ENCODE results near the gene BASP1. TPM values are rescaled to one million over a fixed set of nuclear protein-coding genes. Genes with fewer than 3 reads are reported as not detected.

Gene BASP1
- total and polyA plus RNA-seq, 12 donors, result 7.0 to 24.9 (median 12.7) TPM

DNA sequence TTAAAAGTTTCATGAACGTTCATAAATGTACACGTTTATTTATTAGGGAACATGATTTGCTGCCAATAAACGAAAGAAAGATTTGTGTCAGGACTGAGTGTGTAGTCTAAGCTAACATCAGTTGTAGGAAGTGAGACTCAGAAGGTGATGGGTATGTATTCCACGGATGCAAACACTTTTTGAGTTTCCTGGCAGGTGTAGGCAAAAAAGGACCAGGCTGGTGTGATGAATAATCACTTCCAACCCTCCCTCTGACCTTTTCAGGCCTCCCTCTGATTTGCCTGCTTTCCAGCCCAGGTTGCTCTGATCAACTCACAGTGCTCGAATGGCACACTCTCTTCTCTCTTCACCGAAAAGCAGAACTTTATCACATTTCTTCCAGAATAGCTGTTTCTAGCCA, 51.8 kb downstream of the BASP1 start:
- Histone ChIP-seq H3K27ac (no peak overlapping the region), H3K27me3 (no peaks in the 10 kb centered on the region), H3K4me3 (no peak overlapping the region), H3K9me3 (replicated peaks in 1 of 3) (no peaks in the 10 kb centered on the region), H3K4me1 (replicated peaks in 1 of 2) (no peaks in the 10 kb centered on the region), H3K36me3 (replicated peaks in 1 of 2) (no peaks in the 10 kb centered on the region)
- intact Hi-C loops (cut with DNase I), result no loop called here
- DNase-seq, result no peak
- WGBS, 4 donors, result 59 to 70% (median 66%) methylated on average over 6 of the region's 6 CpGs
- TF ChIP-seq, protein P1, sequence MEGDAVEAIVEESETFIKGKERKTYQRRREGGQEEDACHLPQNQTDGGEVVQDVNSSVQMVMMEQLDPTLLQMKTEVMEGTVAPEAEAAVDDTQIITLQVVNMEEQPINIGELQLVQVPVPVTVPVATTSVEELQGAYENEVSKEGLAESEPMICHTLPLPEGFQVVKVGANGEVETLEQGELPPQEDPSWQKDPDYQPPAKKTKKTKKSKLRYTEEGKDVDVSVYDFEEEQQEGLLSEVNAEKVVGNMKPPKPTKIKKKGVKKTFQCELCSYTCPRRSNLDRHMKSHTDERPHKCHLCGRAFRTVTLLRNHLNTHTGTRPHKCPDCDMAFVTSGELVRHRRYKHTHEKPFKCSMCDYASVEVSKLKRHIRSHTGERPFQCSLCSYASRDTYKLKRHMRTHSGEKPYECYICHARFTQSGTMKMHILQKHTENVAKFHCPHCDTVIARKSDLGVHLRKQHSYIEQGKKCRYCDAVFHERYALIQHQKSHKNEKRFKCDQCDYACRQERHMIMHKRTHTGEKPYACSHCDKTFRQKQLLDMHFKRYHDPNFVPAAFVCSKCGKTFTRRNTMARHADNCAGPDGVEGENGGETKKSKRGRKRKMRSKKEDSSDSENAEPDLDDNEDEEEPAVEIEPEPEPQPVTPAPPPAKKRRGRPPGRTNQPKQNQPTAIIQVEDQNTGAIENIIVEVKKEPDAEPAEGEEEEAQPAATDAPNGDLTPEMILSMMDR (IDR thresholded peaks at IDR 0.05), result no peak

DNA sequence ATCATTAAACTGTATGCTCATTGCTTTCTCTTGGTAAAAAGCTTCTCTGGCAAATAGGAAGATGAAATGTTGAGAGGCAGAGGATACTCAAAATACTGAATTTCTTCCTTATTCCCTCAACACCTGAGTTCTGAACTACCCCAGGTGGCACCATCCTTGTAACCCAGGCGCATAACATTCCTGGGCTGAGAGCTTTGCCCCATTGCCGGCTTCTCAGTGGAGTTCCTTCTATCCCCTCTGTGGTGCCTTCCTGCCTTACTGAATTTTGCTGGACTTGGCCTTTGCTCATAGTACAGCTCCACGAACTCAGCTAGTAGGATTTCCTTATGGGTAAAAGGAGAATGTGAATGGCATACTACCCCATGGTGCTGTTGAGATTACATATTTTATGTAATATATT, 54.7 kb downstream of the BASP1 start:
- no peak for DNase-seq
- Histone ChIP-seq H3K4me3 (no peak overlapping the region), H3K4me1 (replicated peaks in 1 of 2) (no peaks in the 10 kb centered on the region), H3K36me3 (replicated peaks in 1 of 2) (no peaks in the 10 kb centered on the region), H3K27ac (no peak overlapping the region), H3K27me3 (no peaks in the 10 kb centered on the region), H3K9me3 (replicated peaks in 1 of 3) (no peaks in the 10 kb centered on the region)
- WGBS, 4 donors, result 84 to 88% (median 86%) methylated on average over 3 of the region's 3 CpGs
- no peak for TF ChIP-seq POLR2A (IDR thresholded peaks at IDR 0.05)
- TF ChIP-seq, protein P1 (IDR thresholded peaks at IDR 0.05), result no peak
- intact Hi-C loops (cut with DNase I), result no loop called here

DNA sequence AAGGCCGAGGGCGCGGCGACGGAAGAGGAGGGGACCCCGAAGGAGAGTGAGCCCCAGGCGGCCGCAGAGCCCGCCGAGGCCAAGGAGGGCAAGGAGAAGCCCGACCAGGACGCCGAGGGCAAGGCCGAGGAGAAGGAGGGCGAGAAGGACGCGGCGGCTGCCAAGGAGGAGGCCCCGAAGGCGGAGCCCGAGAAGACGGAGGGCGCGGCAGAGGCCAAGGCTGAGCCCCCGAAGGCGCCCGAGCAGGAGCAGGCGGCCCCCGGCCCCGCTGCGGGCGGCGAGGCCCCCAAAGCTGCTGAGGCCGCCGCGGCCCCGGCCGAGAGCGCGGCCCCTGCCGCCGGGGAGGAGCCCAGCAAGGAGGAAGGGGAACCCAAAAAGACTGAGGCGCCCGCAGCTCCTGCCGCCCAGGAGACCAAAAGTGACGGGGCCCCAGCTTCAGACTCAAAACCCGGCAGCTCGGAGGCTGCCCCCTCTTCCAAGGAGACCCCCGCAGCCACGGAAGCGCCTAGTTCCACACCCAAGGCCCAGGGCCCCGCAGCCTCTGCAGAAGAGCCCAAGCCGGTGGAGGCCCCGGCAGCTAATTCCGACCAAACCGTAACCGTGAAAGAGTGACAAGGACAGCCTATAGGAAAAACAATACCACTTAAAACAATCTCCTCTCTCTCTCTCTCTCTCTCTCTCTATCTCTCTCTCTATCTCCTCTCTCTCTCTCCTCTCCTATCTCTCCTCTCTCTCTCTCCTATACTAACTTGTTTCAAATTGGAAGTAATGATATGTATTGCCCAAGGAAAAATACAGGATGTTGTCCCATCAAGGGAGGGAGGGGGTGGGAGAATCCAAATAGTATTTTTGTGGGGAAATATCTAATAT, 58.1 kb downstream of the BASP1 start:
- no peak for DNase-seq
- WGBS, 4 donors, result 91 to 96% (median 93%) methylated on average over 29 to 57 of the region's 57 CpGs

DNA sequence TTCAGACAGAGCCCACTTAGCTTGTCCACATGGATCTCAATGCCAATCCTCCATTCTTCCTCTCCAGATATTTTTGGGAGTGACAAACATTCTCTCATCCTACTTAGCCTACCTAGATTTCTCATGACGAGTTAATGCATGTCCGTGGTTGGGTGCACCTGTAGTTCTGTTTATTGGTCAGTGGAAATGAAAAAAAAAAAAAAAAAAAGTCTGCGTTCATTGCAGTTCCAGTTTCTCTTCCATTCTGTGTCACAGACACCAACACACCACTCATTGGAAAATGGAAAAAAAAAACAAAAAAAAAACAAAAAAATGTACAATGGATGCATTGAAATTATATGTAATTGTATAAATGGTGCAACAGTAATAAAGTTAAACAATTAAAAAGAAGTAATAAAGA, 59.0 kb downstream of the BASP1 start:
- DNase-seq, result no peak
- no peak for TF ChIP-seq POLR2A (IDR thresholded peaks at IDR 0.05)
- TF ChIP-seq, protein P1 (IDR thresholded peaks at IDR 0.05), result no peak
- H3K36me3 ChIP-seq (replicated peaks in 1 of 2), result no peaks in the 10 kb centered on the region
- no peak overlapping the region for H3K4me3 ChIP-seq
- H3K27ac ChIP-seq, result no peak overlapping the region
- H3K4me1 ChIP-seq (replicated peaks in 1 of 2), result no peaks in the 10 kb centered on the region
- H3K27me3 ChIP-seq, result no peaks in the 10 kb centered on the region
- intact Hi-C loops (cut with DNase I), result no loop called here
- WGBS, 4 donors, result 71 to 90% (median 81%) methylated on average over 3 of the region's 3 CpGs
- H3K9me3 ChIP-seq (replicated peaks in 1 of 3), result no peaks in the 10 kb centered on the region

More for the DNA sequence above, 58.1 kb downstream of the BASP1 start:
- no peaks in the 10 kb centered on the region for H3K9me3 ChIP-seq (replicated peaks in 1 of 3)
- intact Hi-C loops (cut with DNase I), result no loop called here
- H3K27ac ChIP-seq, result no peak overlapping the region
- H3K27me3 ChIP-seq, result no peaks in the 10 kb centered on the region
- no peaks in the 10 kb centered on the region for H3K36me3 ChIP-seq (replicated peaks in 1 of 2)
- no peak for TF ChIP-seq POLR2A (IDR thresholded peaks at IDR 0.05)
- TF ChIP-seq, protein P1 (IDR thresholded peaks at IDR 0.05), result no peak
- H3K4me3 ChIP-seq, result no peak overlapping the region
- no peaks in the 10 kb centered on the region for H3K4me1 ChIP-seq (replicated peaks in 1 of 2)
